ENCODE measurements around the gene PPIL6.

GRCh38 chr6:109474995-109475394 is 34.6 kb upstream of the PPIL6 start:
- no peak for TF ChIP-seq EZH2 (IDR thresholded peaks at IDR 0.05; ENCODE audit: borderline replicate concordance)
- TF ChIP-seq EZH2phosphoT487 (IDR thresholded peaks at IDR 0.05; ENCODE audit: low read depth, severe bottlenecking, unreplicated experiment): no peak
- no peak for TF ChIP-seq CTCF (IDR thresholded peaks at IDR 0.05; ENCODE audit: poor library complexity)

Measured in hepatocyte (in vitro differentiated cells).